ENCODE measurements around the gene APCDD1.

- TF ChIP-seq, protein P1, sequence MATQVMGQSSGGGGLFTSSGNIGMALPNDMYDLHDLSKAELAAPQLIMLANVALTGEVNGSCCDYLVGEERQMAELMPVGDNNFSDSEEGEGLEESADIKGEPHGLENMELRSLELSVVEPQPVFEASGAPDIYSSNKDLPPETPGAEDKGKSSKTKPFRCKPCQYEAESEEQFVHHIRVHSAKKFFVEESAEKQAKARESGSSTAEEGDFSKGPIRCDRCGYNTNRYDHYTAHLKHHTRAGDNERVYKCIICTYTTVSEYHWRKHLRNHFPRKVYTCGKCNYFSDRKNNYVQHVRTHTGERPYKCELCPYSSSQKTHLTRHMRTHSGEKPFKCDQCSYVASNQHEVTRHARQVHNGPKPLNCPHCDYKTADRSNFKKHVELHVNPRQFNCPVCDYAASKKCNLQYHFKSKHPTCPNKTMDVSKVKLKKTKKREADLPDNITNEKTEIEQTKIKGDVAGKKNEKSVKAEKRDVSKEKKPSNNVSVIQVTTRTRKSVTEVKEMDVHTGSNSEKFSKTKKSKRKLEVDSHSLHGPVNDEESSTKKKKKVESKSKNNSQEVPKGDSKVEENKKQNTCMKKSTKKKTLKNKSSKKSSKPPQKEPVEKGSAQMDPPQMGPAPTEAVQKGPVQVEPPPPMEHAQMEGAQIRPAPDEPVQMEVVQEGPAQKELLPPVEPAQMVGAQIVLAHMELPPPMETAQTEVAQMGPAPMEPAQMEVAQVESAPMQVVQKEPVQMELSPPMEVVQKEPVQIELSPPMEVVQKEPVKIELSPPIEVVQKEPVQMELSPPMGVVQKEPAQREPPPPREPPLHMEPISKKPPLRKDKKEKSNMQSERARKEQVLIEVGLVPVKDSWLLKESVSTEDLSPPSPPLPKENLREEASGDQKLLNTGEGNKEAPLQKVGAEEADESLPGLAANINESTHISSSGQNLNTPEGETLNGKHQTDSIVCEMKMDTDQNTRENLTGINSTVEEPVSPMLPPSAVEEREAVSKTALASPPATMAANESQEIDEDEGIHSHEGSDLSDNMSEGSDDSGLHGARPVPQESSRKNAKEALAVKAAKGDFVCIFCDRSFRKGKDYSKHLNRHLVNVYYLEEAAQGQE (IDR thresholded peaks at IDR 0.05; ENCODE audit: low read depth): no peak
- TF ChIP-seq CTCF (IDR thresholded peaks at IDR 0.05 in 2 of 3, conservative IDR thresholded peaks at IDR 0.05 in 1 of 3; ENCODE audit: borderline replicate concordance in 1 of 3, insufficient read depth in 1 of 3, low read depth in 2 of 3, low read length in 2 of 3): no peak
- no peak for TF ChIP-seq EZH2 (IDR thresholded peaks at IDR 0.05)
- TF ChIP-seq POLR2A (IDR thresholded peaks at IDR 0.05; ENCODE audit: borderline replicate concordance, extremely low read depth, insufficient read depth, insufficient read length): no peak
- no peak for TF ChIP-seq RAD21 (IDR thresholded peaks at IDR 0.05; ENCODE audit: low read depth)
- no peak for TF ChIP-seq JUND (IDR thresholded peaks at IDR 0.05)
- TF ChIP-seq EZH2phosphoT487 (IDR thresholded peaks at IDR 0.05; ENCODE audit: borderline replicate concordance): no peak
- no peak for TF ChIP-seq YY1 (IDR thresholded peaks at IDR 0.05; ENCODE audit: extremely low read depth, insufficient replicate concordance, low read depth, low read length)
- TF ChIP-seq FOSL1 (IDR thresholded peaks at IDR 0.05; ENCODE audit: low read depth): no peak
- no peak for TF ChIP-seq POLR2AphosphoS5 (IDR thresholded peaks at IDR 0.05; ENCODE audit: low read depth, low read length)
- TF ChIP-seq TCF7L2 (IDR thresholded peaks at IDR 0.05; ENCODE audit: borderline replicate concordance, extremely low read depth, insufficient read depth, insufficient read length): no peak
Observed at GRCh38 chr18:10405014-10405493, 49.4 kb upstream of the APCDD1 start.
